KMS-11 (cell line): Measurements from ENCODE around the gene PRR36.

Source experiments
- H2AFZ ChIP-seq: fragments of 200-600 bp; sonication (generic); 2 replicates; pipeline ENCODE4 v1.6.1; 2016; ENCODE audit warnings: antibody characterized with exemption, mixed run types, low read depth
- H3K27ac ChIP-seq: fragments of 200-600 bp; sonication (generic); 2 replicates; pipeline ENCODE4 v1.6.1; 2016; ENCODE audit warnings: mild to moderate bottlenecking, mixed run types
- H3K27me3 ChIP-seq: fragments of 200-600 bp; sonication (generic); 2 replicates; pipeline ENCODE4 v1.6.1; 2017; ENCODE audit warnings: mild to moderate bottlenecking, low read depth, mixed run types, moderate library complexity; ENCODE audit not compliant: insufficient read depth
- H3K36me3 ChIP-seq: fragments of 200-600 bp; sonication (generic); 2 replicates; pipeline ENCODE4 v1.6.1; 2017; ENCODE audit warnings: mild to moderate bottlenecking, mixed run types; ENCODE audit not compliant: insufficient read depth
- H3K4me1 ChIP-seq: fragments of 200-600 bp; sonication (generic); 2 replicates; pipeline ENCODE4 v1.6.1; 2016; ENCODE audit warnings: mild to moderate bottlenecking, low read depth, mixed run types; ENCODE audit not compliant: poor library complexity, severe bottlenecking
- H3K4me2 ChIP-seq: fragments of 200-600 bp; sonication (generic); 2 replicates; pipeline ENCODE4 v1.7.0; 2016; ENCODE audit warnings: mild to moderate bottlenecking, mixed run types
- H3K4me3 ChIP-seq: fragments of 200-600 bp; sonication (generic); IDR thresholded peaks from 2 replicates; pipeline ENCODE4 v1.6.1; 2017; ENCODE audit warnings: low read depth, low read length, mixed read lengths; ENCODE audit not compliant: insufficient read depth
- H3K79me2 ChIP-seq: fragments of 200-600 bp; sonication (generic); 2 replicates; pipeline ENCODE4 v1.6.1; 2016; ENCODE audit warnings: low read depth, mixed run types; ENCODE audit not compliant: insufficient read depth
- H3K9ac ChIP-seq: fragments of 200-600 bp; sonication (generic); 2 replicates; pipeline ENCODE4 v1.6.1; 2016; ENCODE audit warnings: mild to moderate bottlenecking, mixed run types
- H4K20me1 ChIP-seq: fragments of 200-600 bp; sonication (generic); 2 replicates; pipeline ENCODE4 v1.6.1; 2016; ENCODE audit warnings: mild to moderate bottlenecking, mixed run types; ENCODE audit not compliant: insufficient read depth
- CTCF ChIP-seq: fragments of 200-600 bp; sonication (generic); conservative IDR thresholded peaks from 2 replicates; pipeline ENCODE4 v1.6.1; 2017; ENCODE audit warnings: low read depth, mild to moderate bottlenecking, antibody characterized with exemption, low read length, moderate library complexity, mixed read lengths

PRR36 gene

GRCh38 chr19:7911508-7912143 lies 37.4 kb upstream of the PRR36 start:
- no peak overlapping the region for H3K27ac ChIP-seq
- H3K36me3 ChIP-seq: no peaks in the 10 kb centered on the region

GRCh38 chr19:7910321-7911161 lies 36.4 kb upstream of the PRR36 start:
- H3K4me1 ChIP-seq: no peaks in the 10 kb centered on the region
- no peak overlapping the region for H2AFZ ChIP-seq
- no peak overlapping the region for H3K4me3 ChIP-seq
- no peaks in the 10 kb centered on the region for H3K36me3 ChIP-seq
- H4K20me1 ChIP-seq: no peaks in the 10 kb centered on the region
- no peak overlapping the region for H3K4me2 ChIP-seq
- H3K9ac ChIP-seq: no peak overlapping the region
- peaks cover 16% of the 10 kb centered on the region for H3K79me2 ChIP-seq
- TF ChIP-seq CTCF: no peak
- peaks cover 2% of the 10 kb centered on the region; the same call in 1 of the 2 replicates for H3K27me3 ChIP-seq
- H3K27ac ChIP-seq: no peak overlapping the region

More at GRCh38 chr19:7911508-7912143, 37.4 kb upstream of the PRR36 start:
- Histone ChIP-seq H3K4me2 (no peak overlapping the region), H3K4me1 (no peaks in the 10 kb centered on the region), H2AFZ (no peak overlapping the region), H3K4me3 (no peak overlapping the region), H3K79me2 (peaks cover 5% of the 10 kb centered on the region), H3K9ac (no peak overlapping the region), H3K27me3 (peaks cover 9% of the 10 kb centered on the region), H4K20me1 (no peaks in the 10 kb centered on the region)
- TF ChIP-seq CTCF: no peak

- H3K79me2 ChIP-seq: peaks cover 25% of the 10 kb centered on the region
- no peak overlapping the region for H3K4me3 ChIP-seq
- H3K27ac ChIP-seq: no peak overlapping the region
- no peak overlapping the region for H3K9ac ChIP-seq
- no peaks in the 10 kb centered on the region for H3K27me3 ChIP-seq
- H3K4me1 ChIP-seq: peaks cover 5% of the 10 kb centered on the region
- no peak for TF ChIP-seq CTCF
- no peak overlapping the region for H2AFZ ChIP-seq
- no peak overlapping the region for H3K4me2 ChIP-seq
- H3K36me3 ChIP-seq: no peaks in the 10 kb centered on the region
- H4K20me1 ChIP-seq: no peaks in the 10 kb centered on the region
These were observed 35.4 kb upstream of the PRR36 start for GRCh38 chr19:7909471-7910067.

- H3K79me2 ChIP-seq: peaks cover 31% of the 10 kb centered on the region
- no peak overlapping the region for H3K4me2 ChIP-seq
- H3K27me3 ChIP-seq: no peaks in the 10 kb centered on the region
- H3K27ac ChIP-seq: no peak overlapping the region
- H3K4me3 ChIP-seq: no peak overlapping the region
- no peak overlapping the region for H2AFZ ChIP-seq
- no peaks in the 10 kb centered on the region for H4K20me1 ChIP-seq
- H3K9ac ChIP-seq: no peak overlapping the region
- peaks cover 5% of the 10 kb centered on the region for H3K4me1 ChIP-seq
- H3K36me3 ChIP-seq: no peaks in the 10 kb centered on the region
- no peak for TF ChIP-seq CTCF
These were observed 34.7 kb upstream of the PRR36 start for GRCh38 chr19:7908742-7909461.
